ENCODE measurements around the gene BPIFA2. TPM values are rescaled to one million over a fixed set of nuclear protein-coding genes. Genes with fewer than 3 reads are reported as not detected.
A peak's percentile ranks its signal among the peaks of the same experiment; 100 is the strongest.

BPIFA2 gene
- total RNA-seq, 1 experiment from 2014 or later: not detected

GRCh38 chr20:33229843-33230242, 61.9 kb downstream of the BPIFA2 start:
- no CpG with 5 or more reads among the region's 6 CpGs for WGBS (ENCODE audit: extremely low coverage, insufficient read length, low lambda C conversion rate)
- Histone ChIP-seq H4K5ac (ENCODE audit: insufficient read length, low read depth, low read length) (no peak overlapping the region), H3K23me2 (ENCODE audit: insufficient read length, low read depth, low read length, poor library complexity, severe bottlenecking) (no peaks in the 10 kb centered on the region), H3K56ac (ENCODE audit: insufficient read length, low read depth, low read length) (no peak overlapping the region), H4K91ac (ENCODE audit: insufficient read length, low read depth, low read length) (no peak overlapping the region), H2BK120ac (ENCODE audit: low read depth, low read length, poor library complexity, severe bottlenecking) (no peak overlapping the region), H3K14ac (ENCODE audit: insufficient read depth, low read length) (no peak overlapping the region), H3K18ac (ENCODE audit: insufficient read length, low read depth, low read length) (peak overlapping the region; percentile 15), H3K4me1 (ENCODE audit: insufficient read depth, low read length) (no peaks in the 10 kb centered on the region), H4K8ac (replicated peaks; ENCODE audit: insufficient read length, low read depth, low read length) (no peak overlapping the region), H3K79me2 (ENCODE audit: insufficient read depth, low read length) (no peaks in the 10 kb centered on the region), H3K79me1 (ENCODE audit: insufficient read depth, low read depth, low read length, poor library complexity, severe bottlenecking) (no peaks in the 10 kb centered on the region), H2BK5ac (ENCODE audit: insufficient read length, low read length) (no peak overlapping the region), H4K20me1 (ENCODE audit: control insufficient read depth, insufficient read depth, insufficient read length) (no peaks in the 10 kb centered on the region), H2BK12ac (ENCODE audit: insufficient read length, low read depth, low read length) (no peak overlapping the region), H3K23ac (ENCODE audit: insufficient read length, low read depth, low read length) (no peak overlapping the region), H2AFZ (ENCODE audit: low read length) (no peak overlapping the region), H3T11ph (ENCODE audit: low read length) (no peak overlapping the region), H3K9me3 (ENCODE audit: control insufficient read depth, low read depth, low read length) (no peaks in the 10 kb centered on the region), H3K4ac (ENCODE audit: low read depth, low read length) (no peak overlapping the region), H3K27ac (ENCODE audit: insufficient read length, low read depth, low read length) (no peak overlapping the region), H2AK5ac (ENCODE audit: insufficient read length, low read length) (no peak overlapping the region), H2BK20ac (ENCODE audit: low read depth, low read length, poor library complexity, severe bottlenecking) (no peak overlapping the region), H3K27me3 (ENCODE audit: insufficient read depth, low read length) (no peaks in the 10 kb centered on the region), H3K9ac (ENCODE audit: extremely low read depth, insufficient read length, low read length) (no peak overlapping the region), H3K4me2 (ENCODE audit: insufficient read depth, insufficient read length, low read length) (no peak overlapping the region), H2BK15ac (ENCODE audit: low read depth, low read length) (no peak overlapping the region)
- no peak overlapping the region for H3K4me3 Mint-ChIP-seq
- H3K27me3 Mint-ChIP-seq (ENCODE audit: low read depth): peaks cover 29% of the 10 kb centered on the region
- TF ChIP-seq CTCF (conservative IDR thresholded peaks at IDR 0.05): no peak
- H3K36me3 Mint-ChIP-seq (ENCODE audit: insufficient read depth in 1 of 3, low read depth in 3 of 3): no peaks in the 10 kb centered on the region
- DNase-seq: no peak
- no peaks in the 10 kb centered on the region for H3K9me3 Mint-ChIP-seq
- H3K27ac Mint-ChIP-seq: peak overlapping the region in 2 of 3 experiments; percentile 40 to 90; a peak in 1 of 7 replicates
- H3K4me1 Mint-ChIP-seq: peaks cover 7 to 14% of the 10 kb centered on the region in 2 experiments

Other genes starting within 250 kb of the BPIFA2 start
- not detected in 2 replicates for gene SUN5, start 163.7 kb upstream of the BPIFA2 start, total RNA-seq (2021)
- gene BPIFB2, start 160.5 kb upstream of the BPIFA2 start, total RNA-seq (2021): not detected in 2 replicates
- not detected in 2 replicates for gene BPIFB6, start 136.5 kb upstream of the BPIFA2 start, total RNA-seq (2021)
- gene BPIFB3, start 114.3 kb upstream of the BPIFA2 start, total RNA-seq (2021): not detected in 2 replicates
- not detected in 2 replicates for gene BPIFB4, start 88.5 kb upstream of the BPIFA2 start, total RNA-seq (2021)
- not detected in 2 replicates for gene BPIFA3, start 49.2 kb downstream of the BPIFA2 start, total RNA-seq (2021)
- gene BPIFA1, start 67.8 kb downstream of the BPIFA2 start, total RNA-seq (2021): not detected in 2 replicates
- not detected in 2 replicates for gene BPIFB1, start 115.1 kb downstream of the BPIFA2 start, total RNA-seq (2021)
- gene CDK5RAP1, start 233.4 kb downstream of the BPIFA2 start, total RNA-seq (2021): 66.4 and 69.2 TPM in 2 replicates